K562 (cell line): ENCODE results near the gene IL36RN.

Experiments used
- FOS ChIP-seq: IDR thresholded peaks from 3 replicates; pipeline ENCODE4 v1.6.1; 2011; ENCODE audit not compliant: insufficient read length; ENCODE audit errors: extremely low read depth
- MEF2A ChIP-seq: IDR thresholded peaks from 2 replicates; pipeline ENCODE4 v1.6.1; 2011; ENCODE audit warnings: low read depth, mild to moderate bottlenecking, low read length, moderate library complexity; ENCODE audit not compliant: control insufficient read depth

- no peak for TF ChIP-seq MEF2A
- no peak for TF ChIP-seq FOS
Observed at GRCh38 chr2:113069676-113070605, 10.9 kb downstream of the IL36RN start.
